Osteoblast (primary cell): ENCODE data around the gene P3R3URF. TPM values are rescaled to one million over a fixed set of nuclear protein-coding genes. Genes with fewer than 3 reads are reported as not detected.
A peak's percentile ranks its signal among the peaks of the same experiment; 100 is the strongest.

Source experiments
- DNase-seq: peaks from one replicate; pipeline ENCODE4 v3.0.0; 2011; ENCODE audit warnings: low spot score, mixed read lengths; ENCODE audit not compliant: insufficient read length; ENCODE audit errors: missing footprints
- H2AFZ ChIP-seq: 2 replicates; pipeline ENCODE4 v1.6.0; 2011; ENCODE audit warnings: mild to moderate bottlenecking, low read length
- H3K27ac ChIP-seq: 2 replicates; pipeline ENCODE4 v1.5.1; 2011; ENCODE audit warnings: mild to moderate bottlenecking, low read depth, low read length, moderate library complexity
- H3K27me3 ChIP-seq: 2 replicates; pipeline ENCODE4 v1.6.0; 2012; ENCODE audit warnings: mild to moderate bottlenecking, control low read depth, inconsistent platforms, low read length, moderate library complexity; ENCODE audit not compliant: insufficient read depth
- H3K36me3 ChIP-seq: 2 replicates; pipeline ENCODE4 v1.5.1; 2011; ENCODE audit warnings: mild to moderate bottlenecking, low read length, control low read depth, moderate library complexity; ENCODE audit not compliant: insufficient read depth
- H3K4me1 ChIP-seq: 2 replicates; pipeline ENCODE4 v1.5.1; 2011; ENCODE audit warnings: mild to moderate bottlenecking, low read length, control low read depth, moderate library complexity; ENCODE audit not compliant: insufficient read depth
- H3K4me2 ChIP-seq: 2 replicates; pipeline ENCODE4 v1.6.0; 2011; ENCODE audit warnings: mild to moderate bottlenecking, low read length; ENCODE audit not compliant: insufficient read depth
- H3K4me3 ChIP-seq: fragments of 200-600 bp; sonication (generic); 3 replicates; pipeline ENCODE4 v1.5.1; 2012; ENCODE audit warnings: mild to moderate bottlenecking, low read length, inconsistent platforms; ENCODE audit not compliant: insufficient read depth
- H3K79me2 ChIP-seq: 2 replicates; pipeline ENCODE4 v1.6.0; 2012; ENCODE audit warnings: mild to moderate bottlenecking, low read length, control low read depth, inconsistent platforms; ENCODE audit not compliant: insufficient read depth
- H3K9me3 ChIP-seq: 2 replicates; pipeline ENCODE4 v1.5.1; 2011; ENCODE audit warnings: low read depth, low read length, control low read depth
- H4K20me1 ChIP-seq: 2 replicates; pipeline ENCODE4 v1.6.0; 2012; ENCODE audit warnings: mild to moderate bottlenecking, low read length, control low read depth; ENCODE audit not compliant: insufficient read depth
- total RNA-seq: library from RNA; depleted of rRNA; stranded (reverse); fragments of >200 nt; gene quantifications from 2 replicates; pipeline ENCODE4 v1.2.3, GENCODE V29; 2012
- TF ChIP-seq, protein P1 (sequence below): IDR thresholded peaks from 2 replicates; pipeline ENCODE4 v1.5.1; 2011; ENCODE audit warnings: mild to moderate bottlenecking, low read depth, low read length, moderate library complexity; ENCODE audit errors: extremely low read depth

Gene P3R3URF
- total RNA-seq, 1 donor: not detected

DNA sequence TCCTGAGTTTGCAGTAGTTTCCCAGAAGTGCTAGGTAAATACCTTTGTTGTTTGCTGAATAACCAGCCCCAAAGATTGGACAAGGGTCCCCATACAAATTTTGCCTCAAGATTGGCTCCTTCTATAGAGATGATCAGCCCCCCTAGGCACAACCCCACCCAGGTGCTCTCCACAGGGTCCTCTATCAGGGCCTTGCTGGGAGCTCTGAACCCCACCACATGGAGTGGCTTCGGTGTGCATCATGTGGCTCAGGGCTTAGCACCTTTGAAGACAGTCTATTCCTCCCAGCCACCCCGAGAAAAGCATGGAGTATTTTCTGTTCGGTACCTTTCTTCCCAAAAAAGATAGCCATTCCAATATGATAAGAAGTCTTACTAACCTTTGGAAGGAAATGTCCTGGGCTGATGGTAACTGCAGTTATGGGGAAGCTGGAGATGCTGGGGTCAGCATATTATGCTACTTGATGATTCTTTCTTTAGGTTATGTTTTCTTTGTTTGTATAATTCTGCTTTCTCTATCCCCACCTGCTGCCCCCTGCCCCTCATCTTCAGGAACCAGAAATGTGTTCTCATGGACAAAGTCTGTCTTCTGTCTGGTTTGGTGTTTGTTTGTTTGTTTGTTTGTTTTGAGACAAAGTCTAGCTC, 6.4 kb downstream of the P3R3URF start:
- no peak overlapping the region for H3K4me3 ChIP-seq
- H3K4me2 ChIP-seq: no peak overlapping the region
- no peak overlapping the region for H3K27ac ChIP-seq
- H3K27me3 ChIP-seq: peaks cover 23% of the 10 kb centered on the region
- H4K20me1 ChIP-seq: no peaks in the 10 kb centered on the region
- TF ChIP-seq, protein P1, sequence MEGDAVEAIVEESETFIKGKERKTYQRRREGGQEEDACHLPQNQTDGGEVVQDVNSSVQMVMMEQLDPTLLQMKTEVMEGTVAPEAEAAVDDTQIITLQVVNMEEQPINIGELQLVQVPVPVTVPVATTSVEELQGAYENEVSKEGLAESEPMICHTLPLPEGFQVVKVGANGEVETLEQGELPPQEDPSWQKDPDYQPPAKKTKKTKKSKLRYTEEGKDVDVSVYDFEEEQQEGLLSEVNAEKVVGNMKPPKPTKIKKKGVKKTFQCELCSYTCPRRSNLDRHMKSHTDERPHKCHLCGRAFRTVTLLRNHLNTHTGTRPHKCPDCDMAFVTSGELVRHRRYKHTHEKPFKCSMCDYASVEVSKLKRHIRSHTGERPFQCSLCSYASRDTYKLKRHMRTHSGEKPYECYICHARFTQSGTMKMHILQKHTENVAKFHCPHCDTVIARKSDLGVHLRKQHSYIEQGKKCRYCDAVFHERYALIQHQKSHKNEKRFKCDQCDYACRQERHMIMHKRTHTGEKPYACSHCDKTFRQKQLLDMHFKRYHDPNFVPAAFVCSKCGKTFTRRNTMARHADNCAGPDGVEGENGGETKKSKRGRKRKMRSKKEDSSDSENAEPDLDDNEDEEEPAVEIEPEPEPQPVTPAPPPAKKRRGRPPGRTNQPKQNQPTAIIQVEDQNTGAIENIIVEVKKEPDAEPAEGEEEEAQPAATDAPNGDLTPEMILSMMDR: no peak
- no peaks in the 10 kb centered on the region for H3K9me3 ChIP-seq
- no peaks in the 10 kb centered on the region for H3K36me3 ChIP-seq
- H3K79me2 ChIP-seq: no peaks in the 10 kb centered on the region
- H3K4me1 ChIP-seq: peaks cover 19% of the 10 kb centered on the region
- no peak for DNase-seq
- no peak overlapping the region for H2AFZ ChIP-seq

DNA sequence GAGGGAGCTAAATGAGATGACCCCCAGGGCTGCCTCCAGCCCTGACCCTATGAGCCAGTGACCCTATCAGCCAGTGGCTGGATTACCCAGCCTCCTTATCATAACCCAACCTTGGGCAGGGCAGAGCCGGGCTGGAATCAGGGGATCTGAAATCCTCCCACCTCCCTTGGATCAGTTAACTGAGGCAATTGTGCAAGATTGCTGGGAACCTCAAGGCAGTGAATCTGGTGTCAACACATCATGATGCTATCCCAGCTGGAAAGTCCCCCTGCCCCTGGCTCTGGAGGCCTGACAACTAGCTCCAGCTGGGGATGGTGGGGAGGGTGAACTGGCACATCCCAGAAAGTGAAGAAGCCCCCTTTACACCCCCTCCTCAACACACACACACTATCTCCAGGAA, 7.8 kb downstream of the P3R3URF start:
- H3K27me3 ChIP-seq: peaks cover 23% of the 10 kb centered on the region
- no peak overlapping the region for H3K27ac ChIP-seq
- no peaks in the 10 kb centered on the region for H3K9me3 ChIP-seq
- H4K20me1 ChIP-seq: no peaks in the 10 kb centered on the region
- TF ChIP-seq, protein P1: no peak
- no peaks in the 10 kb centered on the region for H3K79me2 ChIP-seq
- H3K4me1 ChIP-seq: peaks cover 9% of the 10 kb centered on the region
- no peak overlapping the region for H2AFZ ChIP-seq
- H3K4me2 ChIP-seq: no peak overlapping the region
- no peak for DNase-seq
- H3K4me3 ChIP-seq: no peak overlapping the region
- no peaks in the 10 kb centered on the region for H3K36me3 ChIP-seq

DNA sequence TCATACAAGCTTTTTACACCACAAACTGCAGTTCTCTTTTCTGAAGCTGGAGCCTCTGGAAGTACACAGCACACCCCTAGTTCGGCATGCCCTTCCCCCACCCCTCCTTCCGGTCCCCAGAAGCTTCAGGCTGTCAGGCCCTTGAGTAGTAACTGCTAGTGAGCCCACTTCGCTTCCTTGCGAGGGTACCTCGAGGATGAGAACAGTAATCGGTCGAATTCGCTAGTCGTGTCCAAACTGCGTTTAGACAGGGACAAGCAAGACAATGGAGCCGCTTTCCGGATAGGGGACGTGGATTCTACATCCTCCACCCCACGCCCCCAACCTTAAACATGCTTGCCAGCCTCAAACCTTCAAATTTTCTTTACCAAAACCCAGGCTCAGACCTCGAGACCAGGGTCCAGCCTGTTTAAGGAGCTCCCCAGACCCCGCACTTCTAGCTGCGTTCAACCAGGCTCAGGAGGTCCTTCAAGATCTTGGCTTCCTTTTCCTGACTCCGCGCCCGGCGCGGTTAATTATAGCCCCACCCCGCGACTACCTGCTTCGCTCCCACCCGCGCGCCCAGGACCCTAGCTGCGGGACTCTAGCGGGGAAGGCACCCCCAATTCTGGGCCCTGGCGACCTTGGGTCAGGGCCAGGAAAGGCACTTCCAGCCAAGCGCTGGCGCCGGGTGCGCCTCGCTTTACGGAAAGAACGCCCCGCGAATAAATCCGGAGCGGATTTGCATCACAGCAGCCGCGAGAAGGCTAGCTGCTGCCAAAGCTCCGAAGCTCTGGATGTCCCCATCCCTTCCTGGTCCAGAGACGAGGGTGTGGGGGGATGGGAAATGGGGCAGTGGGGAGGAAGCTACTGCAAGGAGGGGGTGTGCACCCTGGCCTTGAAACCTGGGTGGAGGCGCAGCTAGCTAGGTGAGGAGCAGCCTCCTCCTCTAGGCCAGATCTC, 9.5 kb downstream of the P3R3URF start:
- H3K27me3 ChIP-seq: peaks cover 23% of the 10 kb centered on the region
- H3K9me3 ChIP-seq: no peaks in the 10 kb centered on the region
- no peaks in the 10 kb centered on the region for H3K79me2 ChIP-seq
- H3K4me3 ChIP-seq: peak overlapping the region; percentile 72
- H2AFZ ChIP-seq: peak overlapping the region; percentile 81
- DNase-seq: peak; percentile 92
- no peak overlapping the region for H3K27ac ChIP-seq
- TF ChIP-seq, protein P1: no peak
- H3K4me1 ChIP-seq: peaks cover 4% of the 10 kb centered on the region
- no peaks in the 10 kb centered on the region for H4K20me1 ChIP-seq
- no peaks in the 10 kb centered on the region for H3K36me3 ChIP-seq
- H3K4me2 ChIP-seq: peak overlapping the region; percentile 80

DNA sequence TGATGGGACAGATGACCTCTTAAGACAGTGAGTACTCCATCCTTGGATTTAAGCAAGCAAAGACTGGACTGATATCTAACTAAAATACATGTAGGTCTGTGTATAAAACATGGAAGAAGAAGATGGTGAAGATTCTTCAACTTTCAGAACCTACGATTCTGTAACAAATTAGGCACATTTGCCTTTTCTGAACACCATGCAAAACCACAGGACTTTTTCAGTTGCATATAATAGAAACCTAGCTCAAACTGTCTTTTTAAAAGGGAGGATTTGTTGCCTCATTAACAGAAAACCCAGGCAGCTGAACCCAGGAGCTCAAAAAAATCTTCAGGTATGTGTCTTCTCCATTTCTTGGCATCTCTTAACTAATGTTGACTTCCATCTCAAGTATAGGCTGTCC, 16.1 kb downstream of the P3R3URF start:
- no peaks in the 10 kb centered on the region for H3K4me1 ChIP-seq
- TF ChIP-seq, protein P1: no peak
- no peak overlapping the region for H2AFZ ChIP-seq
- H3K36me3 ChIP-seq: no peaks in the 10 kb centered on the region
- H3K79me2 ChIP-seq: no peaks in the 10 kb centered on the region
- H4K20me1 ChIP-seq: no peaks in the 10 kb centered on the region
- no peak overlapping the region for H3K4me3 ChIP-seq
- no peak overlapping the region for H3K4me2 ChIP-seq
- H3K27ac ChIP-seq: no peak overlapping the region
- no peaks in the 10 kb centered on the region for H3K9me3 ChIP-seq
- no peaks in the 10 kb centered on the region for H3K27me3 ChIP-seq
- DNase-seq: no peak
